ENCODE measurements around the gene PDE3A. TPM values are rescaled to one million over a fixed set of nuclear protein-coding genes. Genes with fewer than 3 reads are reported as not detected.

Gene PDE3A
- total RNA-seq, 4 donors from 2014 or later, result 51.3 to 150 (median 114) TPM

- TF ChIP-seq POLR2AphosphoS5 (IDR thresholded peaks at IDR 0.05) (no peak), CTCF (IDR thresholded peaks at IDR 0.05) (no peak), POLR2A (IDR thresholded peaks at IDR 0.05) (no peak), EP300 (IDR thresholded peaks at IDR 0.05; ENCODE audit: low read depth) (no peak)
- Histone ChIP-seq H3K9me3 (no peaks in the 10 kb centered on the region), H3K27ac (no peak overlapping the region), H3K27me3 (no peaks in the 10 kb centered on the region), H3K4me1 (no peaks in the 10 kb centered on the region), H3K36me3 (no peaks in the 10 kb centered on the region), H3K4me3 (no peak overlapping the region)
- no peak for DNase-seq
- 71 to 73% methylated on average over 5 of the region's 5 CpGs for WGBS, 2 donors (ENCODE audit: low coverage in 1 of 2)
- in situ Hi-C loops (cut with MboI; ENCODE audit: low pct_ligation_motif_present in 1 of 4, low pct_unique_long_range_greater_than_20kb in 1 of 4, low sequenced_read_pairs in 3 of 4), result no loop called here
- intact Hi-C loops (cut with DNase I; ENCODE audit: low total_unique reads), result no loop called here
Observed at GRCh38 chr12:20491290-20491689, 123.0 kb downstream of the PDE3A start.

DNA sequence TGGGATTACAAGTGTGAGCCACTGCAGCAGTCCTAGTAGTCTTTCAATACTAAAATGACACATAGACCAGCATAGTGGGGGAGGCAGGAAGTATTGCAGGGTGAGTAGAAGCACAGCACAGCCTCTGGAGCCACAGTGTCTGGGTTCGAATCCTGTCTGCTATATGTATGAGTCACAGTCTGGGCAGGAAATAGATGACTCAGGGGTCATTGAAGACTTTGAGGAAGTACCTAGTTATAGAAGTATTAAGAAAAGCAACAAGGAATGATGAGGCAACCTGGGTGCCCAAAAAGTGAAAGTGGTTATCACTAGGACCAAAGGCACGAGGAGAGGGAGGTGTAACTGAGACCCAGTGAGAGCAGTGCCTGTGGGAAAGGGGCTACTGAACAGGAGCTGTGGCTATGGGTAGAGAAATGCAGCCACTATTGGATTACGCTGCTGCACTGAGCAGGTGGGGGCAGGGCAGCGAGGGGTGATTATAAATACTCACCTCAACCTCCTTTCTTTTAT is 124.0 kb downstream of the PDE3A start:
- Histone ChIP-seq H3K4me3 (no peak overlapping the region), H3K36me3 (no peaks in the 10 kb centered on the region), H3K27me3 (no peaks in the 10 kb centered on the region), H3K4me1 (no peaks in the 10 kb centered on the region), H3K9me3 (no peaks in the 10 kb centered on the region), H3K27ac (no peak overlapping the region)
- TF ChIP-seq POLR2AphosphoS5 (IDR thresholded peaks at IDR 0.05) (peak in 1 of 3 donors; percentile 7), EP300 (IDR thresholded peaks at IDR 0.05; ENCODE audit: low read depth) (no peak), POLR2A (IDR thresholded peaks at IDR 0.05) (no peak), CTCF (IDR thresholded peaks at IDR 0.05) (no peak)
- intact Hi-C loops (cut with DNase I; ENCODE audit: low total_unique reads) (no loop called here), in situ Hi-C loops (cut with MboI; ENCODE audit: low pct_ligation_motif_present in 1 of 4, low pct_unique_long_range_greater_than_20kb in 1 of 4, low sequenced_read_pairs in 3 of 4) (no loop called here)
- 63 to 74% methylated on average over 1 to 4 of the region's 4 CpGs for WGBS, 2 donors (ENCODE audit: low coverage in 1 of 2)
- DNase-seq, result no peak

DNA sequence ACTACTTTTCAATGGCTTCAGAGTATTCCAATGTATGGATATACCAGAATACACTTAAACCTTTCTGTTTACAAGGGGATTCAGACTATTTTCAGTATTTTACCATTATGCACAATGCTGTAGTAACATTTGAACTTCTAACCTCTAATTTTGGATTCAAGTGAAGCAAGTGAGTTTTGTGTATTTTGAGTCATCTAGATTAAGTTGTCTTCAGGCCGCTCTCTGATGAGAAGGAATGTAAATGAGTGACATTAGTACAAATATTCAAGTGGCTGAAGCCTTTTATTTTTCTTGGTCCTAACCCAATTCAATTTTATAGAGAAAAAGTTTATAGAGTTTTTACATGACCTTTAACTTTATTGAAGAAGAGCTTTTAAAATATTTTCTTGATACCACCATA is 125.6 kb downstream of the PDE3A start:
- WGBS, 2 donors (ENCODE audit: low coverage in 1 of 2), result 66 to 100% methylated on average over 1 of the region's 1 CpG
- H3K36me3 ChIP-seq, result no peaks in the 10 kb centered on the region
- no peak for DNase-seq
- no peaks in the 10 kb centered on the region for H3K9me3 ChIP-seq
- H3K27ac ChIP-seq, result no peak overlapping the region
- no peaks in the 10 kb centered on the region for H3K4me1 ChIP-seq
- no peaks in the 10 kb centered on the region for H3K27me3 ChIP-seq
- in situ Hi-C loops (cut with MboI; ENCODE audit: low pct_ligation_motif_present in 1 of 4, low pct_unique_long_range_greater_than_20kb in 1 of 4, low sequenced_read_pairs in 3 of 4) (no loop called here), intact Hi-C loops (cut with DNase I; ENCODE audit: low total_unique reads) (no loop called here)
- TF ChIP-seq EP300 (IDR thresholded peaks at IDR 0.05; ENCODE audit: low read depth), result no peak
- TF ChIP-seq CTCF (IDR thresholded peaks at IDR 0.05), result no peak
- TF ChIP-seq POLR2AphosphoS5 (IDR thresholded peaks at IDR 0.05), result no peak
- TF ChIP-seq POLR2A (IDR thresholded peaks at IDR 0.05), result no peak
- no peak overlapping the region for H3K4me3 ChIP-seq

GRCh38 chr12:20494851-20495250 is 126.5 kb downstream of the PDE3A start:
- H3K4me3 ChIP-seq, result no peak overlapping the region
- 62 to 75% methylated on average over 2 of the region's 2 CpGs for WGBS, 2 donors (ENCODE audit: low coverage in 1 of 2)
- intact Hi-C loops (cut with DNase I; ENCODE audit: low total_unique reads) (no loop called here), in situ Hi-C loops (cut with MboI; ENCODE audit: low pct_ligation_motif_present in 1 of 4, low pct_unique_long_range_greater_than_20kb in 1 of 4, low sequenced_read_pairs in 3 of 4) (no loop called here)
- no peak overlapping the region for H3K27ac ChIP-seq
- H3K4me1 ChIP-seq, result no peaks in the 10 kb centered on the region
- TF ChIP-seq POLR2A (IDR thresholded peaks at IDR 0.05), result no peak
- TF ChIP-seq EP300 (IDR thresholded peaks at IDR 0.05; ENCODE audit: low read depth), result no peak
- no peak for TF ChIP-seq CTCF (IDR thresholded peaks at IDR 0.05)
- TF ChIP-seq POLR2AphosphoS5 (IDR thresholded peaks at IDR 0.05), result no peak
- H3K9me3 ChIP-seq, result no peaks in the 10 kb centered on the region
- no peak for DNase-seq
- no peaks in the 10 kb centered on the region for H3K27me3 ChIP-seq
- H3K36me3 ChIP-seq, result no peaks in the 10 kb centered on the region

Data from transverse colon (tissue), 4 donors.